Neuron (in vitro differentiated cells): ENCODE measurements around the gene LDB1.

Source experiments
- H2AFZ ChIP-seq: one replicate; pipeline ENCODE4 v1.6.1; 2013; ENCODE audit warnings: low read depth, mild to moderate bottlenecking, inconsistent platforms, low read length, moderate library complexity
- H3K27me3 ChIP-seq: one replicate; pipeline ENCODE4 v1.6.1; 2013; ENCODE audit warnings: low read length; ENCODE audit not compliant: insufficient read depth
- H3K36me3 ChIP-seq: one replicate; pipeline ENCODE4 v1.6.1; 2013; ENCODE audit warnings: low read length; ENCODE audit not compliant: insufficient read depth
- H3K4me1 ChIP-seq: one replicate; pipeline ENCODE4 v1.6.1; 2013; ENCODE audit warnings: low read length; ENCODE audit not compliant: insufficient read depth
- H3K4me3 ChIP-seq: 2 replicates; pipeline ENCODE4 v1.5.1; 2013; ENCODE audit warnings: mild to moderate bottlenecking, low read length, moderate library complexity
- H3K9me3 ChIP-seq: one replicate; pipeline ENCODE4 v1.6.1; 2013; ENCODE audit warnings: low read length

LDB1 gene

DNA sequence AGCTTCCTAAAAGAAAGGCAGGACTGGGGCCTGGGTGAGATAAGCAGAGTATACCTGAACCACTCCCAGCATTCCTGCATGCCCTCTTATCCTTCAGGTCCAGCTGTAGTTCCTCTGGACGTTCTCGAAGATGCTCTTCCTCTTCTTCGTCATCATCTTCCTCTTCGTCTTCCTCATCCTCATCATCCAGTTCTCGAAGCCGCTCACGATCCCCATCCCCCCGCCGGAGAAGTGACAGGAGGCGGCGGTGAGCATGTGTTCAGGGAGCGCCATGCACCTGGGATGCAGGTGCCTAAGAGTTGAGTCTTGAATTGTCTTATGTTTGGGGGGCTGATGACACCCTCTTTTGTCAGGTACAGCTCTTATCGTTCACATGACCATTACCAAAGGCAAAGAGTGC, 28.1 kb upstream of the LDB1 start:
- peaks cover 58% of the 10 kb centered on the region for H3K36me3 ChIP-seq
- no peaks in the 10 kb centered on the region for H3K27me3 ChIP-seq
- no peak overlapping the region for H3K4me3 ChIP-seq
- no peak overlapping the region for H2AFZ ChIP-seq
- no peaks in the 10 kb centered on the region for H3K9me3 ChIP-seq
- peaks cover 11% of the 10 kb centered on the region for H3K4me1 ChIP-seq

DNA sequence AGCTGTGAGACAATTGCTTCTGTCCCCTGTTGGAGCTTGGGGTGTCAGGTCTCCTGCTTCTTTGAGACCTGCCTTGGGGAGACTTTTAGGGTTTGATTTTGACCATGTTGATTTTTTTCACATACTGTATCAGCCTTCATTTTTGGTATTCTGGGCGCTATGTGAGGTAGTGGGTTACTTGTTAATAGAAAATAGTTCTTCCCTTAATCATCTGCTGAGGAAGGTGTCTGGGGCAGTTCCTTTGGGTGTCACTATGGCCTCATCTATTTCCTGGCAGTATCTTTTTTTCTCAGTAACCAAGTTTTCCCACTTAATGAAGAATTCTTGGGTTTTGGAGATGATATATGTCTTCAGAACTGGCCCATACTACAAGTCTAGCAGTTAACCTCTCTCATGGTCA, 27.4 kb upstream of the LDB1 start:
- Histone ChIP-seq H2AFZ (no peak overlapping the region), H3K4me3 (no peak overlapping the region), H3K27me3 (no peaks in the 10 kb centered on the region), H3K9me3 (no peaks in the 10 kb centered on the region), H3K4me1 (peaks cover 7% of the 10 kb centered on the region), H3K36me3 (peaks cover 63% of the 10 kb centered on the region)

DNA sequence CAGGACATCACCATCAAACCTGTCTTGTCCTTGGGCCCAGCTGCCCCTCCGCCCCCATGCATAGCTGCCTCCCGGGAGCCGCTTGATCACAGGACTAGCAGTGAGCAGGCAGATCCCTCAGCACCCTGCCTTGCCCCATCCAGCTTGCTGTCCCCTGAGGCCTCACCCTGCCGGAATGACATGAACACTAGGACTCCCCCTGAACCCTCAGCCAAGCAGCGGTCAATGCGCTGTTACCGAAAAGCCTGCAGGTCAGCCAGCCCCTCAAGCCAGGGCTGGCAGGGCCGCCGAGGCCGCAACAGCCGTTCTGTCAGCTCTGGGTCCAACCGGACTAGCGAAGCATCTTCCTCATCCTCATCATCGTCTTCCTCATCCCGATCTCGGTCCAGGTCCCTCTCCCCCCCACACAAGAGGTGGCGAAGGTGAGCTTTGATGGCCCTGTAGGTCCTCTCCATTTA, 26.8 kb upstream of the LDB1 start:
- H3K9me3 ChIP-seq = no peaks in the 10 kb centered on the region
- peaks cover 64% of the 10 kb centered on the region for H3K36me3 ChIP-seq
- peaks cover 7% of the 10 kb centered on the region for H3K4me1 ChIP-seq

DNA sequence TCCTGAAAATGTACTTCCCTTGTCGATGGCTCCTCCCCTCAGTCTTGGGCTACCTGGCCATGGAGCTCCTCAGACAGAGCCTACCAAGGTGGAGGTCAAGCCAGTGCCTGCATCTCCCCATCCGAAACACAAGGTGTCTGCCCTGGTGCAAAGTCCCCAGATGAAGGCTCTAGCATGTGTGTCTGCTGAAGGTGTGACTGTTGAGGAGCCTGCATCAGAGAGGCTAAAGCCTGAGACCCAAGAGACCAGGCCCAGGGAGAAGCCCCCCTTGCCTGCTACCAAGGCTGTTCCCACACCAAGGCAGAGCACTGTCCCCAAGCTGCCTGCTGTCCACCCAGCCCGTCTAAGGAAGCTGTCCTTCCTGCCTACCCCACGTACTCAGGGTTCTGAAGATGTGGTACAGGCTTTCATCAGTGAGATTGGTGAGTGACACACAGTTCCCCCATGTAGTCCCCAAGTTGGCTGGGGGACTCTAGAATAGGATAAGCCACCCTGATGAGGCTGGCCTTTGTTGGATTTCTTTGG, 21.5 kb upstream of the LDB1 start:
- Histone ChIP-seq H2AFZ (no peak overlapping the region), H3K27me3 (no peaks in the 10 kb centered on the region), H3K4me1 (no peaks in the 10 kb centered on the region), H3K4me3 (no peak overlapping the region), H3K36me3 (peaks cover 75% of the 10 kb centered on the region), H3K9me3 (no peaks in the 10 kb centered on the region)

More for the DNA sequence above, 26.8 kb upstream of the LDB1 start:
- H2AFZ ChIP-seq = no peak overlapping the region
- no peaks in the 10 kb centered on the region for H3K27me3 ChIP-seq
- H3K4me3 ChIP-seq = no peak overlapping the region

DNA sequence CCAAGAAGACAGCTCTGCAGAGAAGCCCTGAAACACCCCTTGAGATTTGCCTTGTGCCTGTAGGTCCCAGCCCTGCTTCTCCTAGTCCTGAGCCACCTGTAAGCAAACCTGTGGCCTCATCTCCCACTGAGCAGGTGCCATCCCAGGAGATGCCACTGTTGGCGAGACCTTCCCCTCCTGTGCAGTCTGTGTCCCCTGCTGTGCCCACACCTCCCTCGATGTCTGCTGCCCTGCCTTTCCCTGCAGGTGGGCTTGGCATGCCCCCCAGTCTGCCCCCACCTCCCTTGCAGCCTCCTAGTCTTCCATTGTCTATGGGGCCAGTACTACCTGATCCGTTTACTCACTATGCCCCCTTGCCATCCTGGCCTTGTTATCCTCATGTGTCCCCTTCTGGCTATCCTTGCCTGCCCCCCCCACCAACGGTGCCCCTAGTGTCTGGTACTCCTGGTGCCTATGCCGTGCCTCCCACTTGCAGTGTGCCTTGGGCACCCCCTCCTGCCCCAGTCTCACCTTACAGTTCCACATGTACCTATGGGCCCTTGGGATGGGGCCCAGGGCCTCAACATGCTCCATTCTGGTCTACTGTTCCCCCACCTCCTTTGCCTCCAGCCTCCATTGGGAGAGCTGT, 20.9 kb upstream of the LDB1 start:
- H3K27me3 ChIP-seq = no peaks in the 10 kb centered on the region
- no peak overlapping the region for H2AFZ ChIP-seq
- H3K4me1 ChIP-seq = no peaks in the 10 kb centered on the region
- H3K9me3 ChIP-seq = no peaks in the 10 kb centered on the region
- no peak overlapping the region for H3K4me3 ChIP-seq
- H3K36me3 ChIP-seq = peaks cover 69% of the 10 kb centered on the region

DNA sequence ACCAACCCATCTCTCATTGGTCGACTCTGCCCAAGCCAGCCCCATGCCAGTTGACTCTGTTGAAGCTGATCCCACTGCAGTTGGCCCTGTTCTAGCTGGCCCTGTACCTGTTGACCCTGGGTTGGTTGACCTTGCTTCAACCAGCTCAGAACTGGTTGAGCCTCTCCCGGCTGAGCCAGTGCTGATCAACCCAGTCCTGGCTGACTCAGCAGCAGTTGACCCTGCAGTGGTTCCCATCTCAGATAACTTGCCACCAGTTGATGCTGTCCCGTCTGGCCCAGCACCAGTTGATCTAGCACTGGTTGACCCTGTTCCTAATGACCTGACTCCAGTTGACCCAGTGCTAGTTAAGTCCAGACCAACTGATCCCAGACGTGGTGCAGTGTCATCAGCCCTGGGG, 20.1 kb upstream of the LDB1 start:
- Histone ChIP-seq H3K9me3 (no peaks in the 10 kb centered on the region), H3K4me3 (no peak overlapping the region), H2AFZ (no peak overlapping the region), H3K4me1 (no peaks in the 10 kb centered on the region), H3K27me3 (no peaks in the 10 kb centered on the region), H3K36me3 (peaks cover 67% of the 10 kb centered on the region)

DNA sequence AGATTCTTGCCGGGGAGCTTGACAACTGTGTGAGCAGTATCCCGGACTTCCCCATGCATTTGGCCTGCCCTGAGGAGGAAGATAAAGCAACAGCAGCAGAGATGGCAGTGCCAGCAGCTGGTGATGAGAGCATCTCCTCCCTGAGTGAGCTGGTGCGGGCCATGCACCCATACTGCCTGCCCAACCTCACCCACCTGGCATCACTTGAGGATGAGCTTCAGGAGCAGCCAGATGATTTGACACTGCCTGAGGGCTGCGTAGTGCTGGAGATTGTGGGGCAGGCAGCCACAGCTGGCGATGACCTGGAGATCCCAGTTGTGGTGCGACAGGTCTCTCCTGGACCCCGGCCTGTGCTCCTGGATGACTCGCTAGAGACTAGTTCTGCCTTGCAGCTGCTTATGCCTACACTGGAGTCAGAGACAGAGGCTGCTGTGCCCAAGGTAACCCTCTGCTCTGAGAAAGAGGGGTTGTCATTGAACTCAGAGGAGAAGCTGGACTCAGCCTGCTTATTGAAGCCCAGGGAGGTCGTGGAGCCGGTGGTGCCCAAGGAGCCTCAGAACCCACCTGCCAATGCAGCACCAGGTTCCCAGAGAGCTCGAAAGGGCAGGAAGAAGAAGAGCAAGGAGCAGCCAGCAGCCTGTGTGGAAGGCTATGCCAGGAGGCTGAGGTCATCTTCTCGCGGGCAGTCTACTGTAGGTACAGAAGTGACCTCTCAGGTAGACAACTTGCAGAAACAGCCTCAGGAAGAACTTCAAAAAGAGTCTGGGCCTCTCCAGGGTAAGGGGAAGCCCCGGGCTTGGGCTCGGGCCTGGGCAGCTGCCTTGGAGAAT, 19.3 kb upstream of the LDB1 start:
- no peaks in the 10 kb centered on the region for H3K9me3 ChIP-seq
- no peak overlapping the region for H3K4me3 ChIP-seq
- no peak overlapping the region for H2AFZ ChIP-seq
- peaks cover 4% of the 10 kb centered on the region for H3K4me1 ChIP-seq
- H3K36me3 ChIP-seq = peaks cover 62% of the 10 kb centered on the region
- no peaks in the 10 kb centered on the region for H3K27me3 ChIP-seq

DNA sequence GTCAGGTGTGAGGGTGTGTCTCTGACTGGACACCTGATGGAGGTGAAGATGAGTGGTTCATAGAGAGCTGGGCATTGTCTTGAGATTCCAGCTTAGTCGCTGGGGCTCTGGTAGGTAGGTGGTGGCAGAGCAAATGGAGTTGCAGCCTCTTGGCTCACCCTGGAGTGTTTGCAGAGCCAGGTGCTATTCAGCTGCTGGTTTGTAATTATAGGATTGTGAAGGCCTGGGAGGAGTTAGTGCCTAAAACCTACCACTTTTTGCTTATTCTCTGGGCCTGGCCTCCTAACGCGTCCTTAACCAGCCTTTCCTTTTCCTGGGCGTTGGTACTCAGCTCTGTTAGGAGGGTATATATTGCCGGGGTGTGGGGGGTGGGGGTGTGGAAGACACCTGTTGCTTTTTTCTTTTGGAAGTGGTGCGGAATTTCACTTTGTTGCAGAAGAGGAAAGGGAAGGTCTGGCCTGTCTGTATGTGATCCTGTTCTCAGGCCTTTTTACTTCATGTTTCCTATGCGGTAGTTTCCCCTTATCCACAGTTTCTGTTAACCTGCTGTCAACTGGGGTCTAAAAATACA, 15.9 kb upstream of the LDB1 start:
- peaks cover 36% of the 10 kb centered on the region for H3K36me3 ChIP-seq
- no peaks in the 10 kb centered on the region for H3K27me3 ChIP-seq
- no peak overlapping the region for H2AFZ ChIP-seq
- H3K4me3 ChIP-seq = no peak overlapping the region
- peaks cover 11% of the 10 kb centered on the region for H3K4me1 ChIP-seq
- no peaks in the 10 kb centered on the region for H3K9me3 ChIP-seq

DNA sequence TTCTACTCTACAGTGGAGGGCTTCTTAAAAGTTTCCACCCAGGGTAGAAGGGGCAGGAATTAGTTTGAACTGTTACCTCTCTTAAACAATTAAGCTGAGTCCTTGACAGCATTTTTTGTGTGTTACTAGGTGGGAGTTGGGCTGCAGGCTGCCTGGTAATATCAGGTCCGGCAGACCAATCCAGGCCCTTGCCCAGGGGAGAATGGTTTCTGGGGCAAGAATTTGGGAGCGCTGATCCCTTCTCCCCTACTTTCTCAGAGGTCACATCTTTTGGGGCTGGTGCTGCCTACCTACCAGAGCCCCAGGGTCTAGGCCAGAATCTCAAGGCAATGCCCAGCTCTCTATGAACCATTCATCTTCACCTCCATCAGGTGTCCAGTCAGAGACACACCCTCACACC, 14.2 kb upstream of the LDB1 start:
- peaks cover 19% of the 10 kb centered on the region for H3K36me3 ChIP-seq
- H3K27me3 ChIP-seq = no peaks in the 10 kb centered on the region
- H3K4me1 ChIP-seq = peaks cover 11% of the 10 kb centered on the region
- H2AFZ ChIP-seq = no peak overlapping the region
- no peaks in the 10 kb centered on the region for H3K9me3 ChIP-seq
- peak overlapping the region; percentile 53 for H3K4me3 ChIP-seq

DNA sequence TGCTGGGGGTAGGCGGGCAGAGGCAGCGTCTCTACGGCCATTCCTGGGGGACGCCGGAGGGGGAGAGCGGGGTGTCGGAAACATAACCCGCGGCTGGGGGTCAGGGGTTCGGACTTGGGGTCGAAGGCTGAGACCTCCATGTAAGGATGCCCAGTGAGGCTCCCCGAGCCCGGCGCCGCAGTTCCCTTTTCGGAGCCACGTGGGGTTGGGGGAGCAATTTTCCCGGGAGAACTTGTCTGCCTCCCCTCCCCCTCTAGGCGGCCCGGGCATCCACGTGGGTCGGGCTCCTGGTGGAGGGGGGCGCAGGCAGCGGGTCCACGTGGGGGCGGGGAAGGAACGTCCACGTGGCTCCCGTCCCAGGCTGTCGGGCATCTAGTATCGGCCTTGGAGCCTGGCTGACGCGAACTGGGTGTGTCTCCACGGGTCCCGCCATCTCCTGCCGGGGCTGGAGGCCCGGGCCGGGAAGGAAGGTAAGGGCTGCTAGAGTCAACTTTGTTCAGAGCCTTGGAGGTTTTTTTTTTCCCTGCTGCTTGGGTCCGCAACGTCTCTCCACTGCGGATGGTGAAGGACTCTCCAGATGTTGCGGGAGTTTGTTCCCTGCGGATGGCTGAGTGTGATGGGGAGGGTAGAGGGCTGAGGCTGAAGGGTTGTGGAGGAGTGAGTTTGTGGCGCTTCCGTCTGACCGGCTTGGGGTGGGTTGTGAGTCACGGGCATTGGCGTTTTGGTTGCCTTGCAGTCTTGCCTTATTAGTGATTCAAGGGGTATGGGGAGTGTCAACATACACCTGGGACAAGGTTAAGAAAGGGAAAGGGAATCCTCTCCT, 13.4 kb upstream of the LDB1 start:
- Histone ChIP-seq H3K27me3 (no peaks in the 10 kb centered on the region), H2AFZ (peak overlapping the region; percentile 80), H3K36me3 (peaks cover 11% of the 10 kb centered on the region), H3K9me3 (no peaks in the 10 kb centered on the region), H3K4me3 (peak overlapping the region; percentile 53), H3K4me1 (peaks cover 11% of the 10 kb centered on the region)

DNA sequence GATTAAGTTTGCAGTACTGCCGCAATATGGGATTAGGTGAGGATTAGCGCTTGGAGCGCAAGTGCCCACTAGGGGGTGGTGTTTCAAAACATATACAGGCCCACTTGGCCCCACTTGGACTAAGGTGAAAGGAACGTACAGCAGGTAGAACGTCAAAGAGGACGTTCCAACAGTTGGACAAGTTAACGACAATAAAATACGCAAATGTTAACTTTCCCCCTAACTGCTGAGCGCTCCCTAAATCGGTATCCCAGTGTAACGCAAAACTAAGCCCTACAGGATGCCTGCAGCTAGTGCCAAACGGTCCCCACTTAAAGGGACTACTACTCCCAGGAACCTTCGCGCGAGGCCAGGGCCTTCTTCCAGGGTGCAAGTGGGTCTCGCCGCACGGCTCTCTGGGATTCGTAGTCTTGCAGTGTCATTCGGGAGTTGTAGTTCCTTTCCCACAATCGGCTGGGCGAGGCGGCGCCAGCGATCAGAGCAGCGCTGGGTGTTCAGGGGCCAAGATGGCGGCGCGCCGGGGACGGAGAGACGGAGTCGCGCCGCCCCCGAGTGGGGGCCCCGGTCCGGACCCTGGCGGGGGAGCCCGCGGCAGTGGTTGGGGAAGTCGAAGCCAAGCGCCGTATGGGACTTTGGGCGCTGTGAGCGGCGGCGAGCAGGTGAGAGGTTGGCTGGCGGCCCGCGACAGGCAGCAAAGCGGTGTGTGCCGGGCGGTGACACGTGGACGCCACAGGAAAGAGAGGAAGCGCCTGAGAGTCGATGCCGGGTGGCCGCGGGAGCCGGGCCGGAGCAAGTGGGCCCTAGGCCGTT, 12.6 kb upstream of the LDB1 start, which contains the start of gene PPRC1:
TSS of gene PPRC1 (plus strand) at position 478 of the 810 bp plus-strand sequence. CDS start at position 507, 29 bp downstream.
- Histone ChIP-seq H2AFZ (peak within 1 kb of the TSS; percentile 80), H3K36me3 (peaks cover 3% of the 10 kb centered on the region), H3K4me1 (peaks cover 11% of the 10 kb centered on the region), H3K4me3 (peak within 1 kb of the TSS; percentile 53), H3K9me3 (no peaks in the 10 kb centered on the region), H3K27me3 (no peaks in the 10 kb centered on the region)

DNA sequence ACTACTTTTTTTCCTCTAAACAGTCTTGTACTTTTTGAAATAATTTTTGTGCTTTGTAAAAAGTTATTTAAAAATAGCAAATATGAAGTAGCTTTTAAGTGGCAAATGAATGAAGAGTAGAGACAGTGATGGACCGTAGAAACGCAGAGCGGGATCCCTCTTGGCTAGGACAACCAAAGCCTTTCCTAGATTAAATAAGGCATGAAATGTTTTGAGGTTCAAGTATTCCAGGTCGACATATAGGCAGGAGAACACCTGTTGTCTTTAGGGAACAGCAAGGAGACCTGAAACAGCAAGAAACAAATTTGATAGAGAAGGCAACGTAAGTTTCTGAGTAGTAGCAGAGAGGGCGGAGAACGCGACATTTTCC, 12.0 kb upstream of the LDB1 start:
- H3K4me3 ChIP-seq = peak overlapping the region; percentile 53
- H3K9me3 ChIP-seq = no peaks in the 10 kb centered on the region
- H3K36me3 ChIP-seq = no peaks in the 10 kb centered on the region
- H3K4me1 ChIP-seq = peaks cover 11% of the 10 kb centered on the region
- no peaks in the 10 kb centered on the region for H3K27me3 ChIP-seq
- H2AFZ ChIP-seq = peak overlapping the region; percentile 80
